ENCODE results near the gene PSEN2. TPM values are rescaled to one million over a fixed set of nuclear protein-coding genes. Genes with fewer than 3 reads are reported as not detected.

The PSEN2 gene
- total and polyA plus RNA-seq, 2 donors (not counting 3 experiments of a cell fraction or from before 2014, with no cell fraction given) = 12.5 to 19.3 TPM

GRCh38 chr1:226891346-226891745, 20.9 kb downstream of the PSEN2 start:
- Histone ChIP-seq H3K27ac (ENCODE audit: insufficient read depth, low read depth, low read length) (no peak overlapping the region), H3K36me3 (ENCODE audit: control insufficient read depth in 2 of 2, extremely low read depth in 1 of 2, insufficient read depth in 2 of 2, low read length in 2 of 2) (peaks cover 0 to 1% of the 10 kb centered on the region in 2 experiments), H3K9me1 (replicated peaks; ENCODE audit: control insufficient read depth, extremely low read depth, insufficient read depth, low read length) (no peaks in the 10 kb centered on the region), H3K4me1 (ENCODE audit: control insufficient read depth, extremely low read depth, insufficient read depth, low read length) (peaks cover 8% of the 10 kb centered on the region), H3K9ac (replicated peaks; ENCODE audit: extremely low read depth, insufficient read depth, low read length) (no peak overlapping the region), H3K27me3 (ENCODE audit: control insufficient read depth in 2 of 2, insufficient read depth in 2 of 2, low read length in 2 of 2) (no peaks in the 10 kb centered on the region), H3K9me3 (replicated peaks; ENCODE audit: control insufficient read depth, insufficient read depth, low read length) (no peaks in the 10 kb centered on the region), H2AFZ (ENCODE audit: low read depth, low read length) (no peak overlapping the region), H3K4me2 (ENCODE audit: insufficient read depth, low read length) (no peak overlapping the region), H4K20me1 (replicated peaks; ENCODE audit: control insufficient read depth, extremely low read depth, insufficient read depth, low read length) (no peaks in the 10 kb centered on the region), H3K4me3 (replicated peaks in 1 of 3; ENCODE audit: insufficient read depth in 1 of 3, low read depth in 1 of 3, low read length in 3 of 3) (no peak overlapping the region), H3K79me2 (ENCODE audit: control insufficient read depth, insufficient read depth, low read length) (no peaks in the 10 kb centered on the region)
- TF ChIP-seq GATA2 (IDR thresholded peaks at IDR 0.05; ENCODE audit: insufficient read depth, insufficient read length, low read depth, low read length) (no peak), MAX (IDR thresholded peaks at IDR 0.05; ENCODE audit: insufficient read depth, insufficient read length) (no peak), JUN (IDR thresholded peaks at IDR 0.05; ENCODE audit: borderline replicate concordance, insufficient read depth, insufficient read length, low read depth) (no peak), POLR2AphosphoS5 (IDR thresholded peaks at IDR 0.05; ENCODE audit: insufficient read depth, low read depth, low read length) (no peak), EZH2 (IDR thresholded peaks at IDR 0.05; ENCODE audit: borderline replicate concordance, low read depth, low read length, severe bottlenecking) (no peak), MYC (IDR thresholded peaks at IDR 0.05; ENCODE audit: low read depth, low read length) (no peak), POLR2A (IDR thresholded peaks at IDR 0.05; ENCODE audit: low read depth, low read length) (no peak), FOS (IDR thresholded peaks at IDR 0.05; ENCODE audit: borderline replicate concordance, insufficient read depth, low read length) (no peak)
- TF ChIP-seq, protein P1, sequence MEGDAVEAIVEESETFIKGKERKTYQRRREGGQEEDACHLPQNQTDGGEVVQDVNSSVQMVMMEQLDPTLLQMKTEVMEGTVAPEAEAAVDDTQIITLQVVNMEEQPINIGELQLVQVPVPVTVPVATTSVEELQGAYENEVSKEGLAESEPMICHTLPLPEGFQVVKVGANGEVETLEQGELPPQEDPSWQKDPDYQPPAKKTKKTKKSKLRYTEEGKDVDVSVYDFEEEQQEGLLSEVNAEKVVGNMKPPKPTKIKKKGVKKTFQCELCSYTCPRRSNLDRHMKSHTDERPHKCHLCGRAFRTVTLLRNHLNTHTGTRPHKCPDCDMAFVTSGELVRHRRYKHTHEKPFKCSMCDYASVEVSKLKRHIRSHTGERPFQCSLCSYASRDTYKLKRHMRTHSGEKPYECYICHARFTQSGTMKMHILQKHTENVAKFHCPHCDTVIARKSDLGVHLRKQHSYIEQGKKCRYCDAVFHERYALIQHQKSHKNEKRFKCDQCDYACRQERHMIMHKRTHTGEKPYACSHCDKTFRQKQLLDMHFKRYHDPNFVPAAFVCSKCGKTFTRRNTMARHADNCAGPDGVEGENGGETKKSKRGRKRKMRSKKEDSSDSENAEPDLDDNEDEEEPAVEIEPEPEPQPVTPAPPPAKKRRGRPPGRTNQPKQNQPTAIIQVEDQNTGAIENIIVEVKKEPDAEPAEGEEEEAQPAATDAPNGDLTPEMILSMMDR (IDR thresholded peaks at IDR 0.05; ENCODE audit: extremely low read depth in 1 of 2, insufficient read depth in 1 of 2, low read depth in 1 of 2, low read length in 2 of 2) = no peak
- no peak for DNase-seq (ENCODE audit: low read depth, low spot score)
- dilution Hi-C loops (cut with MboI; ENCODE audit: extremely low pct_ligation_motif_present, low sequenced_read_pairs) = no loop called here
- intact Hi-C loops (cut with micrococcal nuclease) = loop anchor here (5.0 kb wide), 1 partner anchor 259 kb away; no protein-coding TSS in a partner anchor
- ChIA-PET CTCF (interaction anchor here (0.7 kb wide), 1 partner anchor 557 kb away, joined by 3 read pairs; no protein-coding TSS in a partner anchor), POLR2A (no interaction called here)
- BruUV-seq (replicated peaks) = no TSS peak
- FAIRE-seq = no peak
